ENCODE measurements around the gene CRB1. TPM values are rescaled to one million over a fixed set of nuclear protein-coding genes. Genes with fewer than 3 reads are reported as not detected.

The CRB1 gene
- polyA plus RNA-seq, 1 donor from 2014 or later = 2.3 TPM

GRCh38 chr1:197269053-197269452 is 1.0 kb downstream of the CRB1 start:
- H3K36me3 ChIP-seq (ENCODE audit: insufficient read depth, low read length) = no peaks in the 10 kb centered on the region
- H3F3A ChIP-seq (ENCODE audit: insufficient read depth, low read length, poor library complexity, severe bottlenecking) = no peaks in the 10 kb centered on the region
- peak overlapping the region; percentile 95 for H3K4me2 ChIP-seq (ENCODE audit: low read length)
- H4K20me1 ChIP-seq (ENCODE audit: insufficient read depth) = no peaks in the 10 kb centered on the region
- H3K9ac ChIP-seq (ENCODE audit: low read length) = peak overlapping the region; percentile 2
- H3K4me3 ChIP-seq (ENCODE audit: low read length) = peak overlapping the region; percentile 60
- no peaks in the 10 kb centered on the region for H3K9me2 ChIP-seq (ENCODE audit: insufficient read depth, low read length)
- peak overlapping the region; percentile 47 for H3K27ac ChIP-seq (ENCODE audit: low read length)
- H2AFZ ChIP-seq (ENCODE audit: low read depth, low read length) = no peak overlapping the region
- TF ChIP-seq RAD21 (conservative IDR thresholded peaks at IDR 0.05) = peak; percentile 17
- no peak for TF ChIP-seq REST (IDR thresholded peaks at IDR 0.05; ENCODE audit: borderline replicate concordance)
- no peak for TF ChIP-seq TAF1 (IDR thresholded peaks at IDR 0.05; ENCODE audit: low read depth)
- peak; percentile 65 for TF ChIP-seq EP300 (conservative IDR thresholded peaks at IDR 0.05; ENCODE audit: poor library complexity, severe bottlenecking)
- peak; percentile 28 for TF ChIP-seq MXI1 (conservative IDR thresholded peaks at IDR 0.05; ENCODE audit: poor library complexity, severe bottlenecking)
- no peak for TF ChIP-seq SMC3 (conservative IDR thresholded peaks at IDR 0.05; ENCODE audit: poor library complexity)
- no peak for TF ChIP-seq CTCF (IDR thresholded peaks at IDR 0.05; ENCODE audit: poor library complexity, severe bottlenecking)
- TF ChIP-seq EZH2 (IDR thresholded peaks at IDR 0.05; ENCODE audit: borderline replicate concordance, insufficient read depth, low read length, poor library complexity, severe bottlenecking) = no peak
- peak; percentile 35 for TF ChIP-seq POLR2AphosphoS5 (IDR thresholded peaks at IDR 0.05)
- peaks cover 11% of the 10 kb centered on the region for H3K79me2 ChIP-seq (replicated peaks; ENCODE audit: insufficient read depth, low read length)
- H3K27me3 ChIP-seq (ENCODE audit: insufficient read depth, low read depth, low read length) = no peaks in the 10 kb centered on the region
- no peaks in the 10 kb centered on the region for H3K9me3 ChIP-seq (ENCODE audit: low read length)

GRCh38 chr1:197272791-197273190 is 4.7 kb downstream of the CRB1 start:
- H3K27me3 ChIP-seq (ENCODE audit: insufficient read depth, low read depth, low read length) = no peaks in the 10 kb centered on the region
- no peaks in the 10 kb centered on the region for H3K9me2 ChIP-seq (ENCODE audit: insufficient read depth, low read length)
- H3K9me3 ChIP-seq (ENCODE audit: low read length) = no peaks in the 10 kb centered on the region
- H3K4me2 ChIP-seq (ENCODE audit: low read length) = no peak overlapping the region
- no peak overlapping the region for H3K27ac ChIP-seq (ENCODE audit: low read length)
- no peak for TF ChIP-seq CTCF (IDR thresholded peaks at IDR 0.05; ENCODE audit: poor library complexity, severe bottlenecking)
- no peak for TF ChIP-seq EZH2 (IDR thresholded peaks at IDR 0.05; ENCODE audit: borderline replicate concordance, insufficient read depth, low read length, poor library complexity, severe bottlenecking)
- no peak for TF ChIP-seq EP300 (conservative IDR thresholded peaks at IDR 0.05; ENCODE audit: poor library complexity, severe bottlenecking)
- no peak for TF ChIP-seq POLR2AphosphoS5 (IDR thresholded peaks at IDR 0.05)
- no peak for TF ChIP-seq REST (IDR thresholded peaks at IDR 0.05; ENCODE audit: borderline replicate concordance)
- TF ChIP-seq MXI1 (conservative IDR thresholded peaks at IDR 0.05; ENCODE audit: poor library complexity, severe bottlenecking) = no peak
- TF ChIP-seq SMC3 (conservative IDR thresholded peaks at IDR 0.05; ENCODE audit: poor library complexity) = no peak
- no peak for TF ChIP-seq RAD21 (conservative IDR thresholded peaks at IDR 0.05)
- no peak for TF ChIP-seq TAF1 (IDR thresholded peaks at IDR 0.05; ENCODE audit: low read depth)
- no peaks in the 10 kb centered on the region for H3F3A ChIP-seq (ENCODE audit: insufficient read depth, low read length, poor library complexity, severe bottlenecking)
- no peak overlapping the region for H3K4me3 ChIP-seq (ENCODE audit: low read length)
- H4K20me1 ChIP-seq (ENCODE audit: insufficient read depth) = no peaks in the 10 kb centered on the region
- no peak overlapping the region for H3K9ac ChIP-seq (ENCODE audit: low read length)
- H2AFZ ChIP-seq (ENCODE audit: low read depth, low read length) = no peak overlapping the region
- H3K79me2 ChIP-seq (replicated peaks; ENCODE audit: insufficient read depth, low read length) = peaks cover 11% of the 10 kb centered on the region
- H3K36me3 ChIP-seq (ENCODE audit: insufficient read depth, low read length) = no peaks in the 10 kb centered on the region

Measured in neural cell (in vitro differentiated cells).